Thyroid gland (tissue), 4 donors: Measurements from ENCODE around the gene TOGARAM2. TPM values are rescaled to one million over a fixed set of nuclear protein-coding genes. Genes with fewer than 3 reads are reported as not detected.

ENCODE experiments used
- DNase-seq, 2 donors: peaks; one replicate each; pipeline ENCODE4 v3.0.0-alpha.2; 2019
- H3K27ac ChIP-seq, 3 donors: fragments of 200-600 bp; sonication (generic); 1 replicate in 2 of 3; 2 replicates in 1 of 3; pipeline ENCODE4 v1.5.1; 2016 to 2019; ENCODE audit warnings: mild to moderate bottlenecking in 1 of 3, moderate library complexity in 1 of 3
- H3K27me3 ChIP-seq: fragments of 200-600 bp; sonication (generic); one replicate; pipeline ENCODE4 v1.5.1; 2019
- H3K36me3 ChIP-seq, 2 donors: fragments of 200-600 bp; sonication (generic); one replicate each; pipeline ENCODE4 v1.5.1; 2016 to 2019
- H3K4me1 ChIP-seq, 2 donors: fragments of 200-600 bp; sonication (generic); one replicate each; pipeline ENCODE4 v1.5.1; 2017 to 2019
- H3K4me3 ChIP-seq, 3 donors: fragments of 200-600 bp; sonication (generic); replicated peaks in 1 of 3; 1 replicate in 2 of 3; 2 replicates in 1 of 3; pipeline ENCODE4 v1.5.1; 2016; ENCODE audit warnings: mild to moderate bottlenecking in 1 of 3
- H3K9me3 ChIP-seq: fragments of 200-600 bp; sonication (generic); one replicate; pipeline ENCODE4 v1.5.1; 2017
- CTCF ChIP-seq, 6 experiments: fragments of 200-600 bp in 3 of 6; fragments of 450-650 bp in 3 of 6; sonication (generic) in 3 of 6; IDR thresholded peaks; one replicate each; pipeline ENCODE4 v1.5.1; 2016 to 2019; ENCODE audit warnings: antibody characterized with exemption in 6 of 6, mild to moderate bottlenecking in 2 of 6, inconsistent platforms in 1 of 6, moderate library complexity in 1 of 6
- POLR2A ChIP-seq, 2 donors: fragments of 450-650 bp; IDR thresholded peaks; one replicate each; pipeline ENCODE4 v1.6.1; 2017; ENCODE audit warnings: antibody characterized with exemption in 2 of 2, mild to moderate bottlenecking in 2 of 2, moderate library complexity in 1 of 2
- WGBS, 2 donors: methylation state at CpG; one replicate each; pipeline ENCODE4 v1.1.5; 2017; 5-methylcytosine and 5-hydroxymethylcytosine counted together
- intact Hi-C: fragments of 100-400 bp; cut with DNase I; formaldehyde crosslinking; loops from one replicate; pipeline ENCODE4 v1.15.1; 2023
- total RNA-seq, 4 donors: library from RNA; depleted of rRNA; stranded (reverse); fragments of >200 nt; gene quantifications; one replicate each; pipeline ENCODE4 v1.2.3, GENCODE V29; 2016

The TOGARAM2 gene
- total RNA-seq, 4 donors from 2014 or later: under 0.01 to 0.78 (median 0.35) TPM

GRCh38 chr2:29075894-29076705, 95.0 kb downstream of the TOGARAM2 start:
- intact Hi-C loops: no loop called here
- TF ChIP-seq POLR2A (IDR thresholded peaks at IDR 0.05) (no peak), CTCF (IDR thresholded peaks at IDR 0.05) (no peak)
- Histone ChIP-seq H3K9me3 (no peaks in the 10 kb centered on the region), H3K4me1 (no peaks in the 10 kb centered on the region), H3K27ac (no peak overlapping the region), H3K36me3 (no peaks in the 10 kb centered on the region), H3K4me3 (no peak overlapping the region), H3K27me3 (no peaks in the 10 kb centered on the region)
- DNase-seq: no peak
- 71 to 72% methylated on average over 14 of the region's 14 CpGs for WGBS, 2 donors

- DNase-seq: no peak
- WGBS, 2 donors: 95 to 100% methylated on average over 3 to 7 of the region's 7 CpGs
- no peaks in the 10 kb centered on the region for H3K27me3 ChIP-seq
- H3K4me3 ChIP-seq: no peak overlapping the region
- no peak overlapping the region for H3K27ac ChIP-seq
- no peaks in the 10 kb centered on the region for H3K9me3 ChIP-seq
- H3K4me1 ChIP-seq: no peaks in the 10 kb centered on the region
- intact Hi-C loops: no loop called here
- TF ChIP-seq POLR2A (IDR thresholded peaks at IDR 0.05) (no peak), CTCF (IDR thresholded peaks at IDR 0.05) (no peak)
- no peaks in the 10 kb centered on the region for H3K36me3 ChIP-seq
These were observed 98.8 kb downstream of the TOGARAM2 start for GRCh38 chr2:29079887-29080286.

GRCh38 chr2:29080886-29081743, 100.0 kb downstream of the TOGARAM2 start:
- H3K27ac ChIP-seq: no peak overlapping the region
- 80 to 87% methylated on average over 6 to 12 of the region's 12 CpGs for WGBS, 2 donors
- no peak for TF ChIP-seq CTCF (IDR thresholded peaks at IDR 0.05)
- TF ChIP-seq POLR2A (IDR thresholded peaks at IDR 0.05): no peak

GRCh38 chr2:29082804-29083495, 101.9 kb downstream of the TOGARAM2 start:
- Histone ChIP-seq H3K27ac (no peak overlapping the region), H3K27me3 (no peaks in the 10 kb centered on the region), H3K4me1 (no peaks in the 10 kb centered on the region), H3K36me3 (no peaks in the 10 kb centered on the region), H3K9me3 (no peaks in the 10 kb centered on the region), H3K4me3 (no peak overlapping the region)
- DNase-seq: no peak
- 71 to 74% methylated on average over 5 of the region's 5 CpGs for WGBS, 2 donors
- intact Hi-C loops: no loop called here
- TF ChIP-seq CTCF (IDR thresholded peaks at IDR 0.05) (no peak), POLR2A (IDR thresholded peaks at IDR 0.05) (no peak)

More at GRCh38 chr2:29080886-29081743, 100.0 kb downstream of the TOGARAM2 start:
- Histone ChIP-seq H3K4me3 (no peak overlapping the region), H3K36me3 (no peaks in the 10 kb centered on the region), H3K27me3 (no peaks in the 10 kb centered on the region), H3K4me1 (no peaks in the 10 kb centered on the region), H3K9me3 (no peaks in the 10 kb centered on the region)
- intact Hi-C loops: no loop called here
- DNase-seq: no peak
